Chondrocyte (in vitro differentiated cells): ENCODE results near the gene NAGLU. TPM values are rescaled to one million over a fixed set of nuclear protein-coding genes. Genes with fewer than 3 reads are reported as not detected.

Experiments used
- DNase-seq: peaks from one replicate; pipeline ENCODE4 v3.0.0; 2021; ENCODE audit warnings: mixed read lengths, low spot score
- H3K27ac Mint-ChIP-seq: one replicate; pipeline ENCODE4 v1.8.0; 2021; ENCODE audit warnings: mild to moderate bottlenecking, moderate library complexity, mixed read lengths; ENCODE audit not compliant: unreplicated experiment
- H3K27me3 Mint-ChIP-seq: 2 replicates; pipeline ENCODE4 v1.8.0; 2021; ENCODE audit warnings: low read depth, mixed read lengths
- H3K36me3 Mint-ChIP-seq: 2 replicates; pipeline ENCODE4 v1.8.0; 2021; ENCODE audit warnings: low read depth, mixed read lengths
- H3K4me1 Mint-ChIP-seq: 2 replicates; pipeline ENCODE4 v1.8.0; 2021; ENCODE audit warnings: low read depth, mild to moderate bottlenecking, mixed read lengths
- H3K4me3 Mint-ChIP-seq: one replicate; pipeline ENCODE4 v1.8.0; 2021; ENCODE audit warnings: mild to moderate bottlenecking, moderate library complexity, mixed read lengths; ENCODE audit not compliant: unreplicated experiment
- H3K9me3 Mint-ChIP-seq: 2 replicates; pipeline ENCODE4 v1.8.0; 2021; ENCODE audit warnings: low read depth, mixed read lengths
- total RNA-seq: library from RNA; stranded (reverse); gene quantifications from 3 replicates; pipeline ENCODE4 v1.2.1, GENCODE V29; 2021
- TF ChIP-seq, protein P1 (sequence below): fragments of 200-600 bp; sonication (generic); IDR thresholded peaks from 2 replicates; pipeline ENCODE4 v1.5.0; 2021; ENCODE audit warnings: antibody characterized with exemption, mild to moderate bottlenecking, moderate library complexity

The NAGLU gene
- total RNA-seq, 1 donor from 2014 or later, result 66.4 TPM

GRCh38 chr17:42564815-42565522 lies 28.9 kb downstream of the NAGLU start:
- Mint-ChIP-seq H3K27me3 (no peaks in the 10 kb centered on the region), H3K9me3 (no peaks in the 10 kb centered on the region), H3K36me3 (peaks cover 11% of the 10 kb centered on the region), H3K4me3 (no peak overlapping the region), H3K4me1 (peaks cover 52% of the 10 kb centered on the region), H3K27ac (peak overlapping the region; percentile 51)
- no peak for DNase-seq
- TF ChIP-seq, protein P1, sequence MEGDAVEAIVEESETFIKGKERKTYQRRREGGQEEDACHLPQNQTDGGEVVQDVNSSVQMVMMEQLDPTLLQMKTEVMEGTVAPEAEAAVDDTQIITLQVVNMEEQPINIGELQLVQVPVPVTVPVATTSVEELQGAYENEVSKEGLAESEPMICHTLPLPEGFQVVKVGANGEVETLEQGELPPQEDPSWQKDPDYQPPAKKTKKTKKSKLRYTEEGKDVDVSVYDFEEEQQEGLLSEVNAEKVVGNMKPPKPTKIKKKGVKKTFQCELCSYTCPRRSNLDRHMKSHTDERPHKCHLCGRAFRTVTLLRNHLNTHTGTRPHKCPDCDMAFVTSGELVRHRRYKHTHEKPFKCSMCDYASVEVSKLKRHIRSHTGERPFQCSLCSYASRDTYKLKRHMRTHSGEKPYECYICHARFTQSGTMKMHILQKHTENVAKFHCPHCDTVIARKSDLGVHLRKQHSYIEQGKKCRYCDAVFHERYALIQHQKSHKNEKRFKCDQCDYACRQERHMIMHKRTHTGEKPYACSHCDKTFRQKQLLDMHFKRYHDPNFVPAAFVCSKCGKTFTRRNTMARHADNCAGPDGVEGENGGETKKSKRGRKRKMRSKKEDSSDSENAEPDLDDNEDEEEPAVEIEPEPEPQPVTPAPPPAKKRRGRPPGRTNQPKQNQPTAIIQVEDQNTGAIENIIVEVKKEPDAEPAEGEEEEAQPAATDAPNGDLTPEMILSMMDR, result no peak

GRCh38 chr17:42565523-42566214 lies 29.6 kb downstream of the NAGLU start:
- peaks cover 47% of the 10 kb centered on the region for H3K4me1 Mint-ChIP-seq
- DNase-seq, result no peak
- no peaks in the 10 kb centered on the region for H3K27me3 Mint-ChIP-seq
- H3K9me3 Mint-ChIP-seq, result no peaks in the 10 kb centered on the region
- H3K36me3 Mint-ChIP-seq, result peaks cover 12% of the 10 kb centered on the region
- peak overlapping the region; percentile 91 for H3K27ac Mint-ChIP-seq
- TF ChIP-seq, protein P1, result no peak
- H3K4me3 Mint-ChIP-seq, result no peak overlapping the region

- H3K9me3 Mint-ChIP-seq, result no peaks in the 10 kb centered on the region
- H3K4me1 Mint-ChIP-seq, result peaks cover 44% of the 10 kb centered on the region
- TF ChIP-seq, protein P1, result no peak
- no peaks in the 10 kb centered on the region for H3K27me3 Mint-ChIP-seq
- H3K27ac Mint-ChIP-seq, result peak overlapping the region; percentile 91
- no peak for DNase-seq
- peaks cover 18% of the 10 kb centered on the region for H3K36me3 Mint-ChIP-seq
- H3K4me3 Mint-ChIP-seq, result peak overlapping the region; percentile 89
Measured at GRCh38 chr17:42566215-42566882, 30.3 kb downstream of the NAGLU start.

- H3K9me3 Mint-ChIP-seq, result no peaks in the 10 kb centered on the region
- peak within 1 kb of the TSS; percentile 91 for H3K27ac Mint-ChIP-seq
- H3K4me1 Mint-ChIP-seq, result peaks cover 37% of the 10 kb centered on the region
- peak; percentile 96 for DNase-seq
- H3K36me3 Mint-ChIP-seq, result peaks cover 22% of the 10 kb centered on the region
- TF ChIP-seq, protein P1, result peak; percentile 27
- H3K27me3 Mint-ChIP-seq, result no peaks in the 10 kb centered on the region
- H3K4me3 Mint-ChIP-seq, result peak within 1 kb of the TSS; percentile 89
Measured at GRCh38 chr17:42566883-42567573, 31.0 kb downstream of the NAGLU start, which contains the start of gene MLX. TSS of gene MLX (plus strand) at chr17:42567100. CDS start at chr17:42567125, 25 bp downstream.
